ENCODE data around the gene MBD1.
"Not testable (repeated sequence)": the region's sequence is repeated elsewhere in the genome, so short reads cannot be mapped to it uniquely, and the experiment has no call there.

Gene MBD1

GRCh38 chr18:50281295-50281971 is at the start of gene MBD1:
TSS of gene MBD1 (minus strand) at chr18:50281523. CDS start at chr18:50279992, 1,531 bp downstream.
- DNase-seq = peak; percentile 97

- DNase-seq = no peak
Measured at GRCh38 chr18:50330176-50330575, 48.9 kb upstream of the MBD1 start.

GRCh38 chr18:50327983-50328382 is 46.7 kb upstream of the MBD1 start:
- DNase-seq = no peak

- no peak for DNase-seq
Measured at GRCh38 chr18:50320719-50321118, 39.4 kb upstream of the MBD1 start.

- no peak for DNase-seq
Measured at GRCh38 chr18:50315100-50315871, 34.0 kb upstream of the MBD1 start.

GRCh38 chr18:50313873-50314460 is 32.6 kb upstream of the MBD1 start:
- no peak for DNase-seq

- peak; percentile 44 for DNase-seq
Measured at GRCh38 chr18:50313031-50313607, 31.8 kb upstream of the MBD1 start.

GRCh38 chr18:50312296-50313030 is 31.1 kb upstream of the MBD1 start:
- DNase-seq = no peak

GRCh38 chr18:50311650-50312049 is 30.3 kb upstream of the MBD1 start:
- DNase-seq = no peak

GRCh38 chr18:50310080-50310479 is 28.8 kb upstream of the MBD1 start:
- DNase-seq = no peak

- not testable (repeated sequence) for DNase-seq
Measured at GRCh38 chr18:50308851-50309250, 27.5 kb upstream of the MBD1 start.

GRCh38 chr18:50307738-50308470 is 26.6 kb upstream of the MBD1 start:
- DNase-seq = peak; percentile 100

- no peak for DNase-seq
Measured at GRCh38 chr18:50307400-50307737, 26.0 kb upstream of the MBD1 start.

GRCh38 chr18:50306944-50307343 is 25.6 kb upstream of the MBD1 start:
- DNase-seq = no peak

GRCh38 chr18:50301074-50301473 is 19.8 kb upstream of the MBD1 start:
- no peak for DNase-seq

GRCh38 chr18:50299626-50300388 is 18.5 kb upstream of the MBD1 start:
- no peak for DNase-seq

GRCh38 chr18:50298443-50299284 is 17.3 kb upstream of the MBD1 start:
- no peak for DNase-seq

GRCh38 chr18:50297621-50298442 is 16.5 kb upstream of the MBD1 start:
- peak; percentile 85 for DNase-seq

- DNase-seq = no peak
Measured at GRCh38 chr18:50293039-50293438, 11.7 kb upstream of the MBD1 start.

- peak; percentile 41 for DNase-seq
Measured at GRCh38 chr18:50289108-50289443, 7.8 kb upstream of the MBD1 start.

Measured in inflammatory macrophage treated with lipopolysaccharide for 4 hours (primary cell).